Activated CD4-positive, alpha-beta T cell treated with anti-CD3 and anti-CD28 coated beads, Interleukin-2, Interleukin-6, amounts not matched to agents 100 ng/mL and 50 ng/mL, durations not matched to agents 16 hours and 8 hours (primary cell): ENCODE results near the gene CAPZA2.
"Not testable (repeated sequence)": the region's sequence is repeated elsewhere in the genome, so short reads cannot be mapped to it uniquely, and the experiment has no call there.

Experiments
- DNase-seq: peaks from one replicate; pipeline ENCODE4 v3.0.0-alpha.2; 2020

CAPZA2 gene

DNA sequence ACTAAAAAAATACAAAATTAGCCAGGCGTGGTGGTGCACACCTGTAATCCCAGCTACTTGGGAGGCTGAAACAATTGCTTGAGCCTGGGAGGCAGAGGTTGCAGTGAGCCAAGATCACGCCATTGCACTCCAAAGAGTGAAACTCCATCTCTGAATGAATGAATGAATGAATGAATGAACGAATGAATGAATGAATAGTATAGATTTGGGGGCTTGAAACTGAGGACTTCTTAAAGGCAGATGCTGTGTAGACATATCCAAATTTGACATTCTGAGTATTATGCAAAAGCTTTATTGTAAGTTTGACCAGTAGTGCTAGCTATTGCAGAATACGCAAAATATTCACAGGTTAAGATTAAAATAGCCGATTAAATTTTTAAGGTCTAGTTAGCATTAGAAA lies 60.2 kb downstream of the CAPZA2 start:
- DNase-seq, result no peak

DNA sequence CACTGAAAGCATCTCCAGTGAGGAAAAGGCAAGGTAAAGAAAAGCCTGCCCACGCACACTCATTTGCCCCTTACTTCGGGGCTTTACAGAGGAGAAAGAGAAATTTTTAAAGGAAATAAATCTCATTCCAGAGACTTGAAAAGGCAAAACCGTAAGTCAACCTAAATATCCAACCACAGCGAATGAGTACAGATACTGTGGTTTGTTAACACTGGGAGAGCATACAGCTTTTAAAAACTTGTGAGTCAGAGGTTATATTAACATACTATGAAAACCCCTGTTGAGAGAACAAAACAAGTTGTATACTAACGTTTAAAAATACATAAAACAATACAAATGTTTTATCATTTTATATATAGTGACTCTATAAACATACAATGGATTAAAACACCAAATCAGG lies 62.4 kb downstream of the CAPZA2 start:
- DNase-seq, result no peak

DNA sequence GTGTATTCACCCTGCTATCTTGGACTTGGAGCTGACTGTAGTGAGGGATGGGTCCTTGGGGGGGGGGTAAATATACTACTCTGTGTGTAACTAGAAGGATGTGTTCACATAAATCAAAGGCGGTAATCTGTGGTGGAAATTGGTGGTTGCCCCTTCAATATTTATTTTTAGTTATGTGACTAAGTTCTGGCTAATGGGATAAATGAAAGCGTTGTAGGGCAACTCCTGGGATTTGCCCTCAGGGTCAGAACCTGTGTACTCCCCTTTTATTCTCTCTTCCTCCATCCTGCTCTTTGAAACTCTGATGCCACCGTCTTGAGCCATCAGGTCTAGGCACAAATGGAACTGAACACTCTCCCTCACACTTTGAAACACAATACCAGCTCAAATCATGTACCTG lies 66.6 kb downstream of the CAPZA2 start:
- DNase-seq, result no peak

DNA sequence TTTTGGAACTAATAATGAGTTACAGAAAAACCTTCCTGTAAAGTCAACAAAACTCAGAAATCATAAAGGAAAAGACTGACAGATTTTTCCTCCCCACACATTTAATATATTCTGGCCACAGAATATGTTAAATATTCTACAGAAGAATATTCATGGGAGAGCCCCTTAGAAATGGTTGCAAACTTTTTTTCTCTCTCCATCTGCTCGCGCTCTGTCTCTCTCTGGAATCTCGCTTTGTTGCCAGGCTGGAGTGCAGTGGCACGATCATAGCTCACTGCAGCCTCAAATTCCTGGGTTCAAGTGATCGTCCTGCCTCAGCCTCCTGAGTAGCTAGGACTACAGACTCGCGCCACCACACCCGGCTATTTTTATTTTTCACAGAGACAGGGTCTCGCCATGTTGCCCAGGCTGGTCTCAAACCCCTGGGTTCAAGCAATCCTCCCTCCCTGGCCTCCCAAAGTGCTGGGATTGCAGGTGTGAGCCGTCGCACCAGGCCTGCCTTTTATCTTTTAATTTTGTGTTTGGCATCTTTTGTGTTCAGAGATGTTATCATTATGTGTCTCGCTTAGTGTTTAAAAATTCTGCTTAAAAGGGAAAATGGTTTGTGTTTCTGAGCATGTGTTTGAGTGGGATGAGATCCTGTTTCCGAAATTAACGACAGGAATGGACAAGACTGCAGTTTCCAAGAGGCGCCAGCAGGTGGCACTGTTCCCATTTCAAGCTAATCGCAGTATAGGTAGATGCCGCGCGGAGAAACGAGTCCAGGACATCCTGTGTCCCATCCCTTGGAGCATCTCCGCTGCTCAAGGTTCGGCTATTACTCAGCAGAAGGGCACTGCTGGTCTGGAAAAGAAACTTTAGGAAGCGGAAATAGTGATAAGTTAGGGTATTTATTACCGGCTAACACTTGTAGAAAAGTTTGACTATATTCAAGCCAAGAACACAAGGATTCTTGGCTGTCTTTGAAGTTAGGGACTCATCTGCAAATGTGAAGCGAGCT lies 67.8 kb downstream of the CAPZA2 start:
- DNase-seq, result peak; percentile 83

DNA sequence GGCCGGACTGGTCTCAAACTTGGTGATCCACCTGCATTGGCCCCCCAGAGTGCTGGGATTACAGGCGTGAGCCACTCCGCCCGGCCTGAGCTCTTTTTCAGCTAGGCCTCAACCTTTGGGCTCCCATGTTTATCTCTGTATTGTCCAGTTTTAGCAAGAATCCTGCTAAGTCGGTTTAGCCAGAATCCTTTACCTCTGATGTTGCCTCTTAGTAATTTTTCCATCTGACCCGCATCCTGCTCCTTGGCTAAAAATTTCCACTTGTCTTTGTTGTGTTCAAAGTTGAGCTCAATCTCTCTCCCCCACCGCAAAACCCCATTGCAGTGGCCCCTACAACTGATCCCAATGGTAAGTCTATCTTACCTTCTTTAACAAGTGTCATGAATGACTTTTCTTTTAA lies 70.2 kb downstream of the CAPZA2 start:
- DNase-seq, result no peak

DNA sequence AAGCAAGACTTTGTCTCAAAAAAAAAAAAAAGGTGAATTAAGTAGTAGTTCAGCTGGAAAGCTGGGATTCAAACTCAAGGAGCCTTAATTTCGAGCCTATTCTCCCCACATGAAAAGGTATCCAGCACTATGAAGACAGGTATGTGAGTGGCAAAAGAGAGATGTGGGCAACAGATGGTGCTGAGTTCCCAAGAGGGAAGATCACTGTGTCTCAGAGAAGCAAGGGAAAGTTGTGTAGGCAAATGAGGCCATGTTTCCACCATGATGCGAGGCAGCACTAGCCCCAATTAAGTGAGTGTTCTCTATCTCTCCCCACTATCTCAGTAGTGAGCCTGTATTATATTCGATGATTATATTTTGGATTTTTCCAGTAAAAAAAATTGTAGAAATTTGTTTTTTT lies 71.1 kb downstream of the CAPZA2 start:
- no peak for DNase-seq

DNA sequence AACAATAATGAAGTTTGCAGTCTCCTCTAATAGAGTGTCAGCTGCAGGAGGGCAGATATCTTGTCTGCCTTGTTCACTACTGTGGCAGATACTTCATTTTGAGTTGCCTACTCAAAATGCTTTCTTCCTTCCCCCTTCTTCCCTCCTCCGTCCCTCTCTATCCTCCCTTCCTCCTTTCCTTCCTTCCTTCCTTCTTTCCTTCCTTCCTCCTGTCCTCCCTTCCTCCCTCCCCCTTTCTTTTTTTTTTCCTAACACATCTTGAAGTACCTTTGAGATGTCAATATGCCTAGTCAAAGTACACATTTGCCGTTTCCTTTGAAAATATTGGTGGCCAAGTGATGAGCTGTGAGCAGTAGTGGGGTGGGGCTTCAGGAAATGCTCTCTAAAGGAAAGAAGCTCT lies 72.2 kb downstream of the CAPZA2 start:
- DNase-seq, result no peak

DNA sequence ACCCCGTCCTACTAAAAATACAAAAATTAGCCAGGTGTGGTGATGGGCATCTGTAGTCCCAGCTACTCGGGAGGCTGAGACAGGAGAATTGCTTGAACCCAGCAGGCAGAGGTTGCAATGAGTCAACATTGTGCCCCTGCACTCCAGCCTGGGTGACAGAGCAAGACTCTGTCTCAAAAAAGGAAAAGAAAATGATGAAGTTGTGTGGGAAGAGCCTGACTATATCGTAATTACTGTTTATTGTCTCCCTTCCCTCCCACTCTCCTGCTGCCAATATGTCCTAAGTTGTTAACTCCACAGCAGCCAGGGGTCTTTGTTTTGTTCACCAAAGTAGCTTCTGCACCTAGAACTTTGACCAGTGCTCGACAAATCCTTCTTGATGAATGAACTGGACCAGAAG lies 74.5 kb downstream of the CAPZA2 start:
- not testable (repeated sequence) for DNase-seq

DNA sequence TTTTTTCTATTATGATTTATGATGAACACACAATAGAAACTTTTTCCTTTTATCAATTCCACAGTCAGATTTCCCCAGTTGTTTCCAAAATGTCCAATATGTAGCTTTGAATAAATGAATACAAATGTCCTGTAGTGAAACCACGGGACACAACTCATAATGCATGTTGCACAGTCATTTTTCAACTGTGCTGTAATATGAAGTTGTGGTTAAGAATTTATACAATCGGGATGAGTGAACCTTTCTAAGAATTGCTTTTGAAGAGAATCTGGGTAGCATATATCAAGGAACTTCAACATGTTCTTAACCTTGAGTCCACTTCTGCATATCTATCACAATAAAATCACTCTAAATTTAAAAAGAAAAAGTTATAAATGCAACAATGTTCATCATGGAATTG lies 76.3 kb downstream of the CAPZA2 start:
- peak; percentile 53 for DNase-seq

DNA sequence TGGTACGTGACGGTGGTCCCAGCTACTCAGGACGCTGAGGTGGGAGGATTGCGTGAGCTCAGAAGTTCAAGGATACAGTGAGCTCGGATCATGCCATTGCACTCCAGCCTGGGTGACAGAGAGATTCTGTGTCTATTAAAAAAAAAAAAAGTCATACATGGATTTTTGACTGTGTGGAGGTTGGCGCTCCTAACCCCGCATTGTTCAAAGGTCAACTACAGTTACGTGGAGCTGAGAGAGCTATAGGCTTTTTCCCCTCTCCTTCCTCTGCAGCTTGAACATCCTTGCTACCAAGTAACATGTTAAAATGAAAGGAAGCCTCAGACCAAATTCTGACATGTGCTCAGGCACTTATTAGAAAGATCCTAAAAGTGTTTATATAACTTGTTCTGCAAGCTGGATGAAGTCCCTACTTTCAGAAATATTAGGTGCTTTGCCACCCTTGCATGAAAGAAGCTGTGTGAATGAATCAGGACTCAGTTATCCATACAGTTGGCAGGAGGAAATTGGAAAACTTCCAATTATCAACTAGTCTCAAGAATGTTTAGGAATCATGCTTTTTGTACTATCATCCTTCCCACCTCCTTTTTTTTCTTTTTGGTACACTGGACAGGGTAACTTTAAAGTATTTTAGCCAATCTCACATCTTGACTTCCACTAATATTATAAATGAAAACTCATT lies 78.4 kb downstream of the CAPZA2 start:
- no peak for DNase-seq

DNA sequence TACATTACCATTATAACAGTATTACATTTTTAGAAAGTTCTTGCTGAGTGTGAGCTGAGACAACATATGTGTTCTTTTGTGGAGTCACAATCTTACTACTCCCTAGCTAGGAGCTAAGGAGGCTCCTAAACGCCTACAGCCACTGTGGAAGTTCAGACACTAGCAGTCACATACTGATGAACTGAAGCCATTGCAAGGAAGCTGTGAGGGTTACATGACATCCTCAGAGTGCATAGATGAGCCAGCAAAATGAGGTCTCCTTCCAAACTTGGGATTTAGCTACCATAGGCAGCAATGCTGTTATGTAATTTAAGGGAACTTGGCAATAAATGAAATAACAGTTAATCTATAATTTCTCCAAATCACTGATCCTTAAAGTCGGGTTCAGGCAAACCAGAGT lies 80.1 kb downstream of the CAPZA2 start:
- DNase-seq, result no peak

DNA sequence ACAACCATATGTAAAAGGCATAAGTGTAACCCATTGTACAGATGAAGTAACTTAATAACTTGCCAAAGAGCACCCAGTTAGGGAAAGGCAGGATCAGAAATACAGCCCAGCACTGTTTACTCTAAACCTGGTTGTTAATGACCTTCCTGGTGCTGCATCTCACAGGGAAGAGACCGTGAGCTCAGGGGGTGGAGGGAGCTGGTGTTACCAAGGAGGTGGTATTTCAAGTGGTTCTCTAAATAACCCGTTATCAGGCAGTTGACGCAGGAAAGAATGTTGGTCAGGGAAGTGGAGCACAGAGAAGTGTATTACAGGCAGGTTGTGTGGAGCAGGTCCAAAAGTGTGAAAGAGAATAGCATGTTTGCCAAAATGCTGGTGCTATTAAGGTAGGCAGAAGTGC lies 86.5 kb downstream of the CAPZA2 start:
- no peak for DNase-seq

DNA sequence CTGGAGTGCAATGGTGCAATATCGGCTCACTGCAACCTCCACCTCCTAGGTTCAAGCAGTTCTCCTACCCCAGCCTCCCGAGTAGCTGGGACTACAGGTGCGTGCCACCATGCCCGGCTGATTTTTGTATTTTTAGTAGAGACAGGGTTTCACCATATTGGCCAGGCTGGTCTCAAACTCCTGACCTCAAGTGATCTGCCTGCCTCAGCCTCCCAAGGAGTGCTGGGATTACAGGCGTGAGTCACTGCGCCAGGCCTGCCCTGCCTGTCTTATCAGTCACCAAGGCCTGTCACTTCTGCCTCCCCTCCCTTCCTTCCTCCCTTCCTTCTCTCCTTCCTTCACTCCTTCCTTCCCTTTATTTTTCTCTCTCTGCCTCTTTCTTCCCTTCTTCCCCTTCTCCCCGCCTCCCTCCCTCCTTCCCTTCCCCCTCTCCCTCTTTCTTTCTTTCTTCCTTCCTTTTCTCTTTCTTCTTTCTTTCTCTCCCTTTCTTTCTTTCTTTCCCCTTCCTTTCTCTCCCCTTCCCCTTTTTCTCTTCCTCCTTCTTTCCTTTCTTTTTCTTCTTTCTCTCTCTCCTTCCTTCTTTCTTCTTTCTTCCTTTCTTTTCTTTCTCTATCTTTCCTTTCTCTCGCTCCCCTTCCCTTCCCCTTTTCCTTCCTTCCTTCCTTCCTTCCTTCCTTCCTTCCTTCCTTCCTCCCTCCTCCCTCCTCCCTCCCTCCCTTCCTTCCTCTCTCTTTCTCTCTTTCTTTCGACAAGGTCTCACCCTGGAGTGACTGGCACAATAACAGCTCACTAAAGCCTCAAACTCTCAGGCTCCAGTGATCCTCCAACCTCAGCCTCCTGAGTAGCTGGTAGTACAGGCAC lies 87.8 kb downstream of the CAPZA2 start:
- DNase-seq, result no peak

DNA sequence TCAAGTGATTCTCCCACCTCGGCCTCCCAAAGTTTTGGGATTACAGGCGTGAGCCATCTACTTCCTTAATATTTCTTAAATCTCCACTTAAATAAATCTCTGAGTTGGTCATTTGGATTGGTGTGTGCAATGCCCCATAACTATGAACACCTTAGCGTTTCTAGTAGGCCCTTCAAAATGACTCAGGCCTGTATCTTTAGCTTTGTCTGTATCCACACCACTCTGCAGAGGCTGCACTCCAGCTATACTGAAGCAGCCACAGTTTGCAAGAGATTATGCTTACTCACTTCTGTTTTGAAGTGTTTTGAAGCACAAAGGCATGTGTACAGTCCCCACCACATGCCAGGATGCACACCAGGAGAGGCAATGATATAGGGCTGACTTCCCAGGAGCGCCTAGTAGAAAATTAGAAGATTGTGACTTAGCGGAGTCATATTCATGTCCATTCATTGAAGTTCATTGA lies 88.5 kb downstream of the CAPZA2 start:
- DNase-seq, result no peak

DNA sequence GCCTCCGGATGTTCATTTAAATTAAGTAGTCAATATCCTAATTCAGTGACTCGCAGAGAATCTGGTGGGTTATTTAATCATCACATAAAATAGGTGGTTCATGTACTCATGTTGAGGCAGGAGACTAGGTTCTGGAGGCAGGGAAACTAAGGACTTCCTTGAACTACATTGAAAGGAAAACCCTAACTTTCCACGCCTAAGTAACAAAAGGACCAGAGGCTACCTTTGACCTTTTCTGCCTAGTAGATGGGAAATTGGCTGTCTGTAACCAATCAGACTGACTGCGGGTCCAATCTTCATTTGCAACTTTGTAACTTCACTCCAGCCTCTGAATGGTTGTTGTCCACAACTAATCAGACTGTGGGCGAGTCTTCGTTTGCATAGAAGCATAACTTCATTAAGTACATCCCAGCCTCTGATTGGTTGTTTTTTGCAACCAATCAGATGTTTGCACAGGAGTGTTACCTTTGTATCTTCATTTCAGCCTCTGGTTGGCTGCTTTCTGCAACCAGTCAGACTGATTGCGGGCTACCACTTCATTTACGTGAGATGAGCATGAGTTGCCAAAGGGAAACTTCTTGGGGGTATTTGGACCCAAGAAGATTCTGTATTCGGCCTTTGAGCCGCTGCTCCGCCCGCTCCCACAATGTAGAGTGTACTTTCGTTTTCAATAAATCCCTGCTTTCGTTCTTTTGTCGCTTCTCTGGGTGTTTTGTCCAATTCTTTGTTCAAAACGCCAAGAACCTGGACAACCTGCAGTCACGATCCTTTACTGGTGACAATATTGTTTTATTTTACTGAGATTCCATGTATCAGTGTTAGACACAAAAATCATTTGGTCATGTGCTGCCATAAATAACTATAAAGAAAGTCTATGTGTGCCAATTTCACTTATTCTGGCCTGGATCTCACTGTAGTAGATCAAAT lies 89.2 kb downstream of the CAPZA2 start:
- DNase-seq, result no peak

DNA sequence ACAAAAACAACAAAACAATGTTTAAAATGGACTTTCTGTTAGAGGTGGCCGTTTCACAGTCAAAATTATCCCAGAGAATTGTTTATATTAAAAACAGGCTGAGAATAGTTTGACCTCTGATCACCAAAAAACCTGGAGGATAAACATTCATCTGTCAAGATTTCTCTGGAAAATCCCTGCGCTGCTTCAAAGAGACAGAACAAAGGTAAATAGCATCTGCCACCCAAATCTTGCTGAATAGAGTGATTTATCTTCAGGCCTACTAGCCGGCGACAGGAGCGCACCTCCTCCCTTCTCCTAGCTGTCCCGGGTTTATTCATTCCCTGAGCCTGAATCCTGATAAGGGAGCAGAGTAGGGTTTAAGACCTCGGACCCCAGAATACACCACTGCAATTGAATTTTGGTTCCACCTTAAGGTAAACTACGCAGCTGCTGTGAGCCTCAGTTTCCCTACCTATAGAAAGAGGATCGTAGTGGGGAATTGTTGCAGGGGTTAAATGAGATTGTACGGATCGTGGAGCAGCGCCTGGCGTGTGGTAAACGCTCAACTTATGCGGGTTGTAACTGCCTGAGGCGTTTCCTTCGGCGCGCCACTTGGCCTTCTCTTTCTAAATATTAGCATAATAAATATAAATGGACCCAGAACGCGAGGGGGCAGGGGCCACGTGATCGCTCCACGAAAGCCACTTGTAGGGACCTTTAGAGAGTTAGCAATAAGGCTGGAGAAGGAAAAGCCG lies 90.4 kb downstream of the CAPZA2 start:
- no peak for DNase-seq

DNA sequence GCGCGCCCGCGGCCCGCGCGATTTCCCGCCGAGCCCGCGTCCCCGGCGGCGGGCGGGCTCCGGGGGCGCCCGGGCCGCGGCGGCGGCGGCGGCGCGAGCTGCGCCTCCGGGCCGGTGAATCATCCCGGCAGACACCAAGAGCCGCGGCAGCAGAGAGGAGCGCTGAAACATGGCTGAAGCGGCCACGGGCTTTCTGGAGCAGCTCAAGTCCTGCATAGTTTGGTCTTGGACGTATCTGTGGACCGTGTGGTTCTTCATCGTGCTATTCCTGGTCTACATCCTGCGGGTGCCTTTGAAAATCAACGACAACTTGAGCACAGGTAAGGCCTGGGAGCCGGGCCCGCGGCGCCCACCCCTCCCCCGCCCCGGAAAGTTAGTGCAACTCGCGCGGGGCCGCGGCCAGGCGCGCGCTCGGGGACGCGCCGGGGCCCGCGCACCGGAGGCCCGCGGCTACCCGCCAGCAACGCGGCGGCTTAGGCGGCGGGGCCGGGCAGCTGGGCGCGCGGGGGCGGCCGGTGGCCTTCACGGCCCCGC lies 91.1 kb downstream of the CAPZA2 start, which contains the start of gene ST7:
TSS of gene ST7 (plus strand) at position 130 of the 534 bp plus-strand sequence. CDS start at position 170, 40 bp downstream.
- peak; percentile 63 for DNase-seq

DNA sequence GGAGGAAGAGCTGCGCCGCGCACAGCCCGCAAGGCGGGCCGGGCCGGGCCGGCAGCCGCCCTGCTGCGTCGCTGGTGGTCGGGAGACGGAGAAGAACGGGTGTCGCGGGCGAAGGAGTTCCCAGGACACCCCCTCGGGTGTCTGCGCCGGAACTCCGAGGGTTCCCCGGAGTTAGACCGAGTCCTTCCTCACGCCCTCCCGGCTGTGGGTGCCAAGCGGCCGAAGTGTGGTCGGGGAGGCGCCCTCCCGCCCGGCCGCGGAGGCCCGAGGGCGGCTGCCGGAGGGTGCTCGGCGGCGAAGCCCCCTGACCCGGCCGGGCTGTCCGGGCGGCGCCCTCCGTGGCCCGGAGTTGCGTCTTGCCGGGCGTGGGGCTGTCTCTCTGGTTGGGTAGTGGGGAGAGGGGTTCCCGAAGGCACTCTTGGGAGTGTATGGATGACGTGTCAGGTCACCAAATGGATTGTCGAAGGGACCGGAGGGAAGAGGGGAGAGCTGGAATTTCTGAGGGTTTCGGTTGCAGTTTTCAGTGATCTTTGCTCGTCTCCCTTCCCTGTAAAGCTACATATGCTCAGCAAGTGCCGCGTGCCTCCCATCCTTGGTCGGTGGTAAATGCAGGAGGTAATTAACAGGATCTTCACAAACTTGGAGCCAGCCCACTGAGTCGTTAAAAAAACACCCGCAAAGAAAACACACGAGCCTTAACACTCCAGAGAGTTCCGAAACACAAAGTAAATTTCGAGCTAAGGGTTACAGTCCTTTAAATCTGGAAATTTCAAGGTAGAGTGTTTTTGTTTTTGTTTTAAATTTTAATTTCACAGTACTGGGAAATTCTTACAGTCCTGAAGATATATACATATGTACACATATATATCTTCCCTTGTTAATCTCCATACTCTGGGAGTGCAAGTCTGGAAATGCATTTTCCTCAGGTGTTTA lies 91.8 kb downstream of the CAPZA2 start:
- peak; percentile 41 for DNase-seq

DNA sequence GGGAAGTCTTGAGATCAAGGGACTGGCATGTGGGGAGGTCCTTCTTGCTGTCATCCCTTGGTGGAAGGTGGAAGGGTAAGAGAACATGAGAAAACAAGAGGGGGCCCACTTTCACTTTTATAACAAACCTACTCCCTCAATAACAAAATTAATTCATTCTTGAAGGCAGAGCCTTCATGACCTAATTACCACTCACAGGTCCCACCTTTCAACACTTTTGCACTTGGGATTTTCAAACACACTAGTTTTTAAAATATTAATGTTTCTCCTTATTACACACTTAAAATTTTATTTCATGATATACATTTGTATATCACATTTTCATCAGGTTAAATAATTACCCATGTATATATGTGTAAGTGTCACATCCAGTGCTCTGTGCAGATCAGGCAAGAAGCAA lies 93.0 kb downstream of the CAPZA2 start:
- DNase-seq, result no peak
